NCI-H187 (cell line): ENCODE measurements around the gene FPGS.

Experiments
- DNase-seq, 2 experiments: peaks; one replicate each; lab custom pipeline; 2025; lab: John Stamatoyannopoulos, UW

FPGS gene

GRCh38 chr9:127860260-127860659 lies 57.6 kb downstream of the FPGS start:
- no peak for DNase-seq

GRCh38 chr9:127860779-127861178 lies 58.1 kb downstream of the FPGS start:
- DNase-seq = no peak

- no peak for DNase-seq
These were observed 59.7 kb downstream of the FPGS start for GRCh38 chr9:127862075-127863011.

GRCh38 chr9:127863191-127863621 lies 60.5 kb downstream of the FPGS start:
- no peak for DNase-seq
